H1 (cell line): ENCODE results near the gene RAB36. TPM values are rescaled to one million over a fixed set of nuclear protein-coding genes. Genes with fewer than 3 reads are reported as not detected.

ENCODE experiments used
- ATF2 ChIP-seq: IDR thresholded peaks from 2 replicates; pipeline ENCODE4 v1.6.1; 2012; ENCODE audit warnings: low read length, inconsistent platforms
- BCL11A ChIP-seq, 2 experiments: IDR thresholded peaks; one replicate each; pipeline ENCODE4 v1.6.1; 2011; ENCODE audit warnings: low read depth in 2 of 2, low read length in 2 of 2, mild to moderate bottlenecking in 2 of 2
- CBX8 ChIP-seq: fragments of 300-800, 300-1000 bp; sonication (generic); IDR thresholded peaks from 2 replicates; pipeline ENCODE4 v1.7.1; 2016; ENCODE audit warnings: low read depth, low read length, borderline replicate concordance
- CEBPB ChIP-seq: IDR thresholded peaks from 2 replicates; pipeline ENCODE4 v1.6.1; 2012; ENCODE audit warnings: low read depth, low read length
- CHD7 ChIP-seq: fragments of 300-600 bp; sonication (generic); IDR thresholded peaks from 2 replicates; pipeline ENCODE4 v1.7.1; 2012; ENCODE audit warnings: low read length, moderate library complexity, mild to moderate bottlenecking, inconsistent platforms; ENCODE audit not compliant: insufficient replicate concordance
- GTF2F1 ChIP-seq: IDR thresholded peaks from 2 replicates; pipeline ENCODE4 v1.6.1; 2012; ENCODE audit warnings: low read depth, low read length, improper control_type of control experiment, borderline replicate concordance
- NRF1 ChIP-seq: IDR thresholded peaks from 2 replicates; pipeline ENCODE4 v1.6.1; 2011; ENCODE audit warnings: mild to moderate bottlenecking, low read depth, low read length, improper control_type of control experiment
- POLR2AphosphoS5 ChIP-seq: IDR thresholded peaks from 2 replicates; pipeline ENCODE4 v1.6.1; 2011; ENCODE audit warnings: low read depth, low read length
- SAP30 ChIP-seq: fragments of 300-600 bp; sonication (generic); IDR thresholded peaks from 2 replicates; pipeline ENCODE4 v1.7.1; 2012; ENCODE audit warnings: low read length, moderate library complexity, mild to moderate bottlenecking, inconsistent platforms; ENCODE audit not compliant: insufficient read depth, insufficient replicate concordance
- TBP ChIP-seq: IDR thresholded peaks from 2 replicates; pipeline ENCODE4 v1.6.1; 2011; ENCODE audit warnings: low read depth, low read length, improper control_type of control experiment
- polyA plus RNA-seq, 7 experiments: library from polyadenylated mRNA; depleted of rRNA in 3 of 7; stranded (reverse) in 5 of 7; unstranded in 2 of 7; fragments of >200 nt in 5 of 7; fragments of 200-250 nt in 2 of 7; gene quantifications; 1 replicate in 5 of 7; 2 replicates in 1 of 7; 4 replicates in 1 of 7; pipeline versions ENCODE4 v1.2.1 to v1.2.3, GENCODE V29; 2011 to 2013; ENCODE audit warnings: missing spikeins in 2 of 7, mixed read lengths in 2 of 7
- total RNA-seq: library from RNA; stranded (reverse); fragmentation: NEBNext Ultra II Directional; extraction: Animal tissue kit (Norgen Biotek cat#: 25700); gene quantifications from 2 replicates; pipeline ENCODE4 v1.2.1, GENCODE V29; 2021

Gene RAB36
- total and polyA plus RNA-seq, 2 of the 8 experiments (the other 6 are each of a cell fraction or from before 2014, with no cell fraction given), result 1.0 to 1.5 TPM

GRCh38 chr22:23140385-23140784, 4.9 kb upstream of the RAB36 start (continued):
- no peak for TF ChIP-seq CHD7
- no peak for TF ChIP-seq BCL11A (IDR thresholded peaks at IDR 0.05; ENCODE audit: low read depth in 2 of 2, low read length in 2 of 2)
- TF ChIP-seq TBP, result no peak
- TF ChIP-seq CBX8, result no peak
- TF ChIP-seq ATF2, result no peak
- TF ChIP-seq POLR2AphosphoS5, result no peak
- no peak for TF ChIP-seq CEBPB
- no peak for TF ChIP-seq SAP30
- no peak for TF ChIP-seq GTF2F1
- TF ChIP-seq NRF1, result no peak
- TF ChIP-seq, all 59 proteins: peak for 0
